ENCODE results near the gene GALNT10. TPM values are rescaled to one million over a fixed set of nuclear protein-coding genes. Genes with fewer than 3 reads are reported as not detected.
A peak's percentile ranks its signal among the peaks of the same experiment; 100 is the strongest.

Gene GALNT10
- total RNA-seq, 1 donor from 2014 or later, result 11.5 TPM

GRCh38 chr5:154251529-154251928, 61.0 kb downstream of the GALNT10 start:
- H3K9me3 ChIP-seq, result no peaks in the 10 kb centered on the region
- H3K27me3 ChIP-seq, result no peaks in the 10 kb centered on the region
- no peak overlapping the region for H3K4me3 ChIP-seq
- intact Hi-C loops (cut with DNase I), result no loop called here
- H3K4me1 ChIP-seq, result no peaks in the 10 kb centered on the region
- no peak overlapping the region for H3K27ac ChIP-seq
- no peak for DNase-seq (ENCODE audit: extremely low spot score in 2 of 2)
- no peak for TF ChIP-seq POLR2A (IDR thresholded peaks at IDR 0.05)
- no peak for TF ChIP-seq POLR2AphosphoS5 (IDR thresholded peaks at IDR 0.05; ENCODE audit: insufficient read depth in 1 of 2, low read depth in 1 of 2)
- TF ChIP-seq, protein P1, sequence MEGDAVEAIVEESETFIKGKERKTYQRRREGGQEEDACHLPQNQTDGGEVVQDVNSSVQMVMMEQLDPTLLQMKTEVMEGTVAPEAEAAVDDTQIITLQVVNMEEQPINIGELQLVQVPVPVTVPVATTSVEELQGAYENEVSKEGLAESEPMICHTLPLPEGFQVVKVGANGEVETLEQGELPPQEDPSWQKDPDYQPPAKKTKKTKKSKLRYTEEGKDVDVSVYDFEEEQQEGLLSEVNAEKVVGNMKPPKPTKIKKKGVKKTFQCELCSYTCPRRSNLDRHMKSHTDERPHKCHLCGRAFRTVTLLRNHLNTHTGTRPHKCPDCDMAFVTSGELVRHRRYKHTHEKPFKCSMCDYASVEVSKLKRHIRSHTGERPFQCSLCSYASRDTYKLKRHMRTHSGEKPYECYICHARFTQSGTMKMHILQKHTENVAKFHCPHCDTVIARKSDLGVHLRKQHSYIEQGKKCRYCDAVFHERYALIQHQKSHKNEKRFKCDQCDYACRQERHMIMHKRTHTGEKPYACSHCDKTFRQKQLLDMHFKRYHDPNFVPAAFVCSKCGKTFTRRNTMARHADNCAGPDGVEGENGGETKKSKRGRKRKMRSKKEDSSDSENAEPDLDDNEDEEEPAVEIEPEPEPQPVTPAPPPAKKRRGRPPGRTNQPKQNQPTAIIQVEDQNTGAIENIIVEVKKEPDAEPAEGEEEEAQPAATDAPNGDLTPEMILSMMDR (IDR thresholded peaks at IDR 0.05), result no peak
- no peaks in the 10 kb centered on the region for H3K36me3 ChIP-seq

GRCh38 chr5:154253807-154254206, 63.3 kb downstream of the GALNT10 start:
- no peak for DNase-seq (ENCODE audit: extremely low spot score in 2 of 2)
- no peaks in the 10 kb centered on the region for H3K9me3 ChIP-seq
- no peak overlapping the region for H3K27ac ChIP-seq
- no peaks in the 10 kb centered on the region for H3K4me1 ChIP-seq
- H3K4me3 ChIP-seq, result no peak overlapping the region
- no peaks in the 10 kb centered on the region for H3K27me3 ChIP-seq
- intact Hi-C loops (cut with DNase I), result no loop called here
- H3K36me3 ChIP-seq, result no peaks in the 10 kb centered on the region
- TF ChIP-seq POLR2A (IDR thresholded peaks at IDR 0.05) (no peak), POLR2AphosphoS5 (IDR thresholded peaks at IDR 0.05; ENCODE audit: insufficient read depth in 1 of 2, low read depth in 1 of 2) (no peak)
- TF ChIP-seq, protein P1 (IDR thresholded peaks at IDR 0.05), result no peak

GRCh38 chr5:154254896-154255295, 64.4 kb downstream of the GALNT10 start:
- H3K9me3 ChIP-seq, result no peaks in the 10 kb centered on the region
- H3K4me1 ChIP-seq, result no peaks in the 10 kb centered on the region
- H3K4me3 ChIP-seq, result no peak overlapping the region
- no peaks in the 10 kb centered on the region for H3K36me3 ChIP-seq
- intact Hi-C loops (cut with DNase I), result no loop called here
- H3K27ac ChIP-seq, result no peak overlapping the region
- no peaks in the 10 kb centered on the region for H3K27me3 ChIP-seq
- no peak for TF ChIP-seq POLR2AphosphoS5 (IDR thresholded peaks at IDR 0.05; ENCODE audit: insufficient read depth in 1 of 2, low read depth in 1 of 2)
- TF ChIP-seq, protein P1 (IDR thresholded peaks at IDR 0.05), result no peak
- DNase-seq (ENCODE audit: extremely low spot score in 2 of 2), result peak in 1 of 2 donors; percentile 5

- no peaks in the 10 kb centered on the region for H3K9me3 ChIP-seq
- no peak for TF ChIP-seq POLR2AphosphoS5 (IDR thresholded peaks at IDR 0.05; ENCODE audit: insufficient read depth in 1 of 2, low read depth in 1 of 2)
- TF ChIP-seq, protein P1 (IDR thresholded peaks at IDR 0.05), result no peak
- no peak for TF ChIP-seq POLR2A (IDR thresholded peaks at IDR 0.05)
- no peaks in the 10 kb centered on the region for H3K36me3 ChIP-seq
- no peak overlapping the region for H3K27ac ChIP-seq
- intact Hi-C loops (cut with DNase I), result no loop called here
- H3K27me3 ChIP-seq, result no peaks in the 10 kb centered on the region
- no peaks in the 10 kb centered on the region for H3K4me1 ChIP-seq
- no peak for DNase-seq (ENCODE audit: extremely low spot score in 2 of 2)
- H3K4me3 ChIP-seq, result no peak overlapping the region
Measured at GRCh38 chr5:154257046-154257445, 66.5 kb downstream of the GALNT10 start.

DNA sequence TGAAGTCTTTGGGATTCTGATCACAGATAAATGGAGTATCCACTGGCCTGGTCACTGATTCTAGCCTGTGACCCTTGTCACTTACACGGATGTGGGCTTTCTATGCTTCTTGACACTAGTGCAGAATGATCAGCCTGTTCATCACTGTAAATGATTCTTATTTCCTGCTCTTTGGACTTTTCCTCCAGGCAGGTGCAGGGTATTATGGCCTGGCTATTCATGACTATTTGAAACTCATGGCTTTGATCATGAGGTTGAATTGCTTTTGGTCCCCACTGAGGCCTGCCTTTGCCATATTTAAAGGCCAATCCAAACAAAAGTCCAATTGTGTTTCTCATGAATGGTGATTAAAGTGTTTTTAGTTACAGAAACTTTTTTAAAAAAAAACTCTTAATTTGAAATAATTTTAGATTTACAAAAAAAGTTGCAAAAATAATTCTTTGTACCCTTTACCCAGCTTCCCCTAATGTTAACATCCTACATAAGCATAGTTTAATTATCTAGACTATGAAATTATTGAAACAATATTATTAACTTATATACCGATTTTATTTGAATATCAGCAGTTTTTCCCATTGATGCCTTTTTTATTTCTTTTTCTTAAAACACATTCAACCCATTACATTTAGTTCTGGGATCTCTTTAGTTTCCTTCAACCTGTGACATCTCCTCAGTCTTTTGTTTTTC, 68.1 kb downstream of the GALNT10 start:
- peak in 1 of 2 donors; percentile 1 for DNase-seq (ENCODE audit: extremely low spot score in 2 of 2)
- H3K27ac ChIP-seq, result no peak overlapping the region
- H3K36me3 ChIP-seq, result no peaks in the 10 kb centered on the region
- H3K4me1 ChIP-seq, result no peaks in the 10 kb centered on the region
- intact Hi-C loops (cut with DNase I), result no loop called here
- H3K9me3 ChIP-seq, result no peaks in the 10 kb centered on the region
- H3K27me3 ChIP-seq, result no peaks in the 10 kb centered on the region
- no peak for TF ChIP-seq POLR2AphosphoS5 (IDR thresholded peaks at IDR 0.05; ENCODE audit: insufficient read depth in 1 of 2, low read depth in 1 of 2)
- TF ChIP-seq POLR2A (IDR thresholded peaks at IDR 0.05), result no peak
- TF ChIP-seq, protein P1 (IDR thresholded peaks at IDR 0.05), result no peak
- no peak overlapping the region for H3K4me3 ChIP-seq
